ENCODE measurements around the gene THAP7.

Gene THAP7

DNA sequence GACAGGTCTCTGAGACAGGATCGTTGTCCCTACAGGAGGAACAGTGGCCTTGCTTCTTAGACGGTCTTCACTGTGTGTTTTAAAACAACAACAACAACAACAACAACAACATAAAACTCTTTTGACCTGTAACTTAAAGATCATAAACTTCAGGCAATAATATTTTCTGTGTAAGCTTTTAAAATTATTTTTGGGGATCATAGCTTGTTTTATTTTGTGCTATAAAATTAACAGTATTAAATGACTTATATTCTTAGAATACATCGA lies 48.6 kb downstream of the THAP7 start:
- TF ChIP-seq ZNF274 (IDR thresholded peaks at IDR 0.05; ENCODE audit: low read depth, low read length): no peak
- no peak for TF ChIP-seq YY1 (IDR thresholded peaks at IDR 0.05; ENCODE audit: insufficient read depth, insufficient read length)
- TF ChIP-seq SUZ12 (IDR thresholded peaks at IDR 0.05; ENCODE audit: extremely low read depth, insufficient read depth, insufficient read length): no peak
- Histone ChIP-seq H3K4me3 (ENCODE audit: insufficient read length, low read depth) (no peak overlapping the region), H3K9me3 (ENCODE audit: insufficient read depth, low read length) (no peaks in the 10 kb centered on the region), H3K4me1 (ENCODE audit: insufficient read depth, insufficient read length) (peaks cover 2% of the 10 kb centered on the region), H3K9ac (ENCODE audit: insufficient read length, low read depth) (no peak overlapping the region), H3K36me3 (ENCODE audit: insufficient read depth, insufficient read length, low read length) (peaks cover 56% of the 10 kb centered on the region), H3K27me3 (ENCODE audit: insufficient read depth, insufficient read length) (no peaks in the 10 kb centered on the region)
- no peak for DNase-seq (ENCODE audit: low read depth, low spot score)

DNA sequence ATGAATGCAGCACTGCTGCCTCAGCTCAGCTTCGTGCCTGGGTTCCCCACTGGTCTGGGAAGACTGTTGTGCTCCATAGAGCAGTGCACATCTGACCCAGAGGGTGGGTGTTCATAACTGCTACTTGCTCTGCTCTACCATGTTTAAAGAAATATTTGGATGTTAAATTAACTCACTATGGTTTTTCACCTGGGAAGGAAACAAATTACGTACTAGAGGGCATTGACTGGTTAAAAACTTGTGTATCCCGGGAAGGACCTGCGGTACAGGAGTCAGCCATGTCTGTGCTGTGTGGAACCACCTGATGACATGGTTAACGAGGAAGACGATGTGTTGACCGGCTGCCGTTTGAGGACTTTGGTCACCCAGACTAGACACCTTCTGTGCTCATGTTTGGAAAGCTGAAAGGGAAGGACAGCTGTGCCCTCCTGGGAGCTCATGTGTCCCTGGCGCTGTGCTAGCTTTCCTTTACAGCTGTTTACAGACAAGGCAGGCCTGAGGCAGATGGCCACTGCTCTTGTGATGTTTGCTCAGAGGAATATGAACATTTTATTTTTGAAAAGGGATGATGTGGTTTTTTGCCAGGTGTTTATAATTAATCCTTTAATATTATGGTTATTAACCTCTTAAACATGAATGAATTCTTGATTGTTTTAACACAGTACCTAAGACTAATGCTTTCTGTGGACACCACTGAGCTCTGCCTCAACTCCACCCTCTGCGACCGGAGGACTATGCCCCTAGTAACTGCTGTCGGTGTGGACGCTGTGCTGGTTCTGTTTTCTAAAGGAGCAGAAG lies 49.2 kb downstream of the THAP7 start:
- Histone ChIP-seq H3K9ac (ENCODE audit: insufficient read length, low read depth) (no peak overlapping the region), H3K4me1 (ENCODE audit: insufficient read depth, insufficient read length) (peaks cover 2% of the 10 kb centered on the region), H3K36me3 (ENCODE audit: insufficient read depth, insufficient read length, low read length) (peaks cover 59% of the 10 kb centered on the region), H3K4me3 (ENCODE audit: insufficient read length, low read depth) (no peak overlapping the region), H3K9me3 (ENCODE audit: insufficient read depth, low read length) (no peaks in the 10 kb centered on the region), H3K27me3 (ENCODE audit: insufficient read depth, insufficient read length) (no peaks in the 10 kb centered on the region)
- TF ChIP-seq YY1 (IDR thresholded peaks at IDR 0.05; ENCODE audit: insufficient read depth, insufficient read length) (no peak), SUZ12 (IDR thresholded peaks at IDR 0.05; ENCODE audit: extremely low read depth, insufficient read depth, insufficient read length) (no peak), ZNF274 (IDR thresholded peaks at IDR 0.05; ENCODE audit: low read depth, low read length) (no peak)
- no peak for DNase-seq (ENCODE audit: low read depth, low spot score)

DNA sequence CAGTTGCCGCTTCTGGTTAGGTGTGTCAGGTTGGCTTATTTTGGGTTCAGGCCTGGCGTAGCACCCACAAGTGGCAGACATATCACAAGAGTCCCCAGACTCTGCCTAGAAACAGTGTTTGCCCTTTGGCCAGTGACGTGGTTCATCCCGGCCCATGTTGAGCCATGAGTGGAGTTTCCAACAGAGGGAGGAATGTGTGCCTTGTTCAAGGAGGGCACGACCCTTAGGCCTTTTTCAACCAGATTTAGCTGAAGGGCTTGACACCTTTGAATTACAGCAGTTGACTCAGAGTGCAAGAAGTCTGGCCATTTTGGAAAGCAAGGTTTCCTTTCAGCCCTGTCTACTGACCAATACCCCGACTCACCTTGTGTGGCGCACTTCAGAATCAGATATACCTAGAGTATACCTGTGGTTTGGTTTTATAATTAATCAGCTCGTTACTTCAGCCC lies 50.0 kb downstream of the THAP7 start:
- Histone ChIP-seq H3K4me1 (ENCODE audit: insufficient read depth, insufficient read length) (peaks cover 2% of the 10 kb centered on the region), H3K36me3 (ENCODE audit: insufficient read depth, insufficient read length, low read length) (peaks cover 63% of the 10 kb centered on the region), H3K9ac (ENCODE audit: insufficient read length, low read depth) (no peak overlapping the region), H3K4me3 (ENCODE audit: insufficient read length, low read depth) (no peak overlapping the region), H3K9me3 (ENCODE audit: insufficient read depth, low read length) (no peaks in the 10 kb centered on the region), H3K27me3 (ENCODE audit: insufficient read depth, insufficient read length) (no peaks in the 10 kb centered on the region)
- DNase-seq (ENCODE audit: low read depth, low spot score): no peak
- TF ChIP-seq ZNF274 (IDR thresholded peaks at IDR 0.05; ENCODE audit: low read depth, low read length) (no peak), SUZ12 (IDR thresholded peaks at IDR 0.05; ENCODE audit: extremely low read depth, insufficient read depth, insufficient read length) (no peak), YY1 (IDR thresholded peaks at IDR 0.05; ENCODE audit: insufficient read depth, insufficient read length) (no peak)

DNA sequence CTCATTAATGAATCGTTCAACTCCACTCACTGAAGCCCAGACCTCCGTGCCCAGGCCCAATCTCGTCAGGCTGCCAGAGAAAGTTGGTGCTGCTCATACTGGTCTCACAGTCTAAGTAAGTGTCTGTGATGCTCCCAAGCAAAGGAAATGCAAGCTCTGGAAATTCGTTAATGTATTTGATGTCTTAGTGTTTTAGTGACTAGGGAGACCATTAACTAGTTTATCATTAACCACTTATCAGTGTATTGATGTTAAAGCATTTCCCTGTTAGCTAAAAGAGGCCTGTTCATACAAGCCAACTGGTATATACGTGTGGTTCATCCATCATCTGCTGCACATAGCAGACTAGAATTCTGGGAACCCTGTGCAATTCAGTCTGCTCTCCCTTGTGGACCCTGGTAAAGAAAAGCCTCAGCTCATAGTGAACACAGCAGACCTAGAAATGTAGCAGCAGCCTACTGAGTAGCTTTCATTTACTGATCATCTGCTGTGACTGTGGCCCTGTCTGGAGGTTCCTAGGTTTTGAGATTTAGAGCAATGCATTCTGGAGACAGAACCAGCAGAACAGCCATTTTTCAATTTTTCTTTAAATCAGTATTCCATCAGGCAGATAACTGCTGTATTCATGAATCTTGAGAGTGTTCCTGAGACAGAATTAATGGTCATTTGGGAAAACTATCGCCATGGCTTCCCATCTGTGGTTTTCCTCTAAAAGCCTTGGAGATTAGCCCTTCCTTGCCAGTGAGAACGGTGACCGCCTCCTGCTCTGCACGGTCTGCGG lies 50.6 kb downstream of the THAP7 start:
- Histone ChIP-seq H3K9ac (ENCODE audit: insufficient read length, low read depth) (no peak overlapping the region), H3K4me3 (ENCODE audit: insufficient read length, low read depth) (no peak overlapping the region), H3K9me3 (ENCODE audit: insufficient read depth, low read length) (no peaks in the 10 kb centered on the region), H3K4me1 (ENCODE audit: insufficient read depth, insufficient read length) (peaks cover 2% of the 10 kb centered on the region), H3K36me3 (ENCODE audit: insufficient read depth, insufficient read length, low read length) (peaks cover 67% of the 10 kb centered on the region), H3K27me3 (ENCODE audit: insufficient read depth, insufficient read length) (no peaks in the 10 kb centered on the region)
- no peak for DNase-seq (ENCODE audit: low read depth, low spot score)
- no peak for TF ChIP-seq ZNF274 (IDR thresholded peaks at IDR 0.05; ENCODE audit: low read depth, low read length)
- no peak for TF ChIP-seq YY1 (IDR thresholded peaks at IDR 0.05; ENCODE audit: insufficient read depth, insufficient read length)
- no peak for TF ChIP-seq SUZ12 (IDR thresholded peaks at IDR 0.05; ENCODE audit: extremely low read depth, insufficient read depth, insufficient read length)

DNA sequence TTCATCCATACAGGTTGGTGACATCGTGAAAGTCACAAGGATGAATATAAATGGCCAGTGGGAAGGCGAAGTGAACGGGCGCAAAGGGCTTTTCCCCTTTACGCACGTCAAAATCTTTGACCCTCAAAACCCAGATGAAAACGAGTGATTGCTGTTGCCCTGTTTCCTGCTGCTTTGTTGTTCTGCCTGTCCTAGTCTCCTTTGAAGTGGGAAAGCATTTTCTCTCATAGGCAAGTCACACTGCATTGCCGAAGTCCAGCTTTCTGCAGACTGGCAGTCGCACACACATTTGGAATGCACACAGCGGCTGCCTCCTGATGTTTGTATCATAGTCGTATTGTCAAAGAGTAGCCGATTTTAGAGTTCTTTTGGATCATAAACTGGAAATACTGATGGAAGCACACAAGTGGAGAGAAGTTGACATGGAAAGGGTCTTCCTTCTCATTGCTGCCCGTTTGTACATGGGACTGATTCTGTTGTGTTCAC lies 52.2 kb downstream of the THAP7 start:
- Histone ChIP-seq H3K27me3 (ENCODE audit: insufficient read depth, insufficient read length) (no peaks in the 10 kb centered on the region), H3K4me3 (ENCODE audit: insufficient read length, low read depth) (no peak overlapping the region), H3K36me3 (ENCODE audit: insufficient read depth, insufficient read length, low read length) (peaks cover 78% of the 10 kb centered on the region), H3K9me3 (ENCODE audit: insufficient read depth, low read length) (no peaks in the 10 kb centered on the region), H3K9ac (ENCODE audit: insufficient read length, low read depth) (no peak overlapping the region), H3K4me1 (ENCODE audit: insufficient read depth, insufficient read length) (no peaks in the 10 kb centered on the region)
- TF ChIP-seq SUZ12 (IDR thresholded peaks at IDR 0.05; ENCODE audit: extremely low read depth, insufficient read depth, insufficient read length) (no peak), ZNF274 (IDR thresholded peaks at IDR 0.05; ENCODE audit: low read depth, low read length) (no peak), YY1 (IDR thresholded peaks at IDR 0.05; ENCODE audit: insufficient read depth, insufficient read length) (no peak)
- no peak for DNase-seq (ENCODE audit: low read depth, low spot score)
